ENCODE results near the gene TNS3.

TNS3 gene

DNA sequence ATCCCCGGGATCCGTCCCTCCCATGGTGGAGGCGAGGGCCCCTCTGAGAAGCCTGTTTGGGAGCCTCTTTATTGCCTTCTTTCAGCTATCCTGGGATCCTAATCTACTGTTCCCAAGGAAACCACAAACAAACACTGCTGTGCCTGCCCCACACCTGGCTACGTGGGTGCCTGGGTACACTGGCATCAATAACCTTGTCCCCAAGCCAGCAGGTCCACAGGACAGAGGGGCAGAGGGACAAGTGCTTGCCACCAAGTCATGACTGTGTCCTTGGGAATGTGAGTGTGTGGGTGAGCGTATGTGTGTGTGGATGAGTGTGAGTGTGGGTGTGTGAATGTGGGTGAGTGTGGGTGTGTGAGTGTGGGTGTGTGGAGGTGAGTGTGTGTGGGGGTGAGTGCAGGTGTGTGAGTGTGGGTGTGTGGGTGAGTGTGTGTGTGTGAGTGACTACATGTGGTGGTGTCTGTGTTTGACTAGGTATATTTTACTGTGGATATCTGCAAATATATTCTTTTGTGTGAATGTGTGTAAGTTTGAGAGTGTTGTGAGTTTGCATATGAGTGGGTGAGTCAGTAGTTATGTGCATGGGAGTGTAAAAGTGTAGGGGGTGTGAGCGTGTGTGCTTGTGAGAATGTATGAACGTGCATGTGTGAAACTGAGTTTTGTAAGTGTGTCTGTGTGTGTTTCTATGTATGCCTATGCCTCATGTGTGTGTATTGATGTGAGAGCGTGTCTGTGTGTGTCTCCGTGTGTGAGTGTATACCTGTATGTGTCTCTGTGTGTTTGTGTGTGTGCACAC, 96.1 kb downstream of the TNS3 start:
- DNase-seq (ENCODE audit: low read depth in 2 of 2), result no peak

DNA sequence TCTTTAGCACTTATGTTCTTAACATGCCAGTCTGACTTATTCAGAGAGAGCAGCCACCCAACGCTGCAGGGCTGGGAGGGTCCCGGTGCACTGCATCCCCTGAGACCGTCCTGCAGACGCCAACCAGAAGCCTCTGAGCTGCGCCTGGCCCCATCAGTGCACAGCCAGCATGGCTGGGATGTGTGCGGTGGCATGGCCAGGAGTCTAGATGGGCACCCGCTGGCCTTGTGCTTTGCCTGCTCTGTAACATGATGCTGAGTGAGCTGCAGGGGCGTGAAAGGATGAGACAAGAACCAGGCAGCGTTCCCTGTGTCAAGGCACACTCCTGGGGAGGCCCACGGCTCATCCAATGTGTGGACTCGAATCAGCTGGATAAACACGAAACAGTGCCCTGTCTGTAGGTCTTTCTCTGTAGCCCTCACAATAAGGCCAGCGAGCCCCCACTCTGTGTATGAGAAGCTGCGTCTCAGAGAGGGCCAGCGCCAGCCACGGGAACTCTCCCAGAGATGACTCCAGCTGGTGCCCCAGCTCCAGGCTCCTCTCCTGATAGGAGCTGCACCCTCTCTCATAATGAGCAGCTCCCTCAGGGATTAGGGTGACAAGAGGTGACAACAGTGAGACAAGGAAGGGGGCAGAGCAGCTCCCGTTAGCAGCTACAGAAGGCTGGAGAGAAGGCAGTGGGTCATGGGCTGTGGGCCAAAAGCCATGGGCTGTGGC, 96.8 kb downstream of the TNS3 start:
- DNase-seq (ENCODE audit: low read depth in 2 of 2), result no peak

- DNase-seq (ENCODE audit: low read depth in 2 of 2), result no peak
Observed at GRCh38 chr7:47484457-47484856, 97.5 kb downstream of the TNS3 start.

GRCh38 chr7:47483604-47484273, 98.2 kb downstream of the TNS3 start:
- no peak for DNase-seq (ENCODE audit: low read depth in 2 of 2)

GRCh38 chr7:47482013-47482875, 99.7 kb downstream of the TNS3 start:
- DNase-seq (ENCODE audit: low read depth in 2 of 2), result no peak

- no peak for DNase-seq (ENCODE audit: low read depth in 2 of 2)
Observed at GRCh38 chr7:47481541-47482012, 100.3 kb downstream of the TNS3 start.

- no peak for DNase-seq (ENCODE audit: low read depth in 2 of 2)
Observed at GRCh38 chr7:47480576-47481538, 101.1 kb downstream of the TNS3 start.

DNA sequence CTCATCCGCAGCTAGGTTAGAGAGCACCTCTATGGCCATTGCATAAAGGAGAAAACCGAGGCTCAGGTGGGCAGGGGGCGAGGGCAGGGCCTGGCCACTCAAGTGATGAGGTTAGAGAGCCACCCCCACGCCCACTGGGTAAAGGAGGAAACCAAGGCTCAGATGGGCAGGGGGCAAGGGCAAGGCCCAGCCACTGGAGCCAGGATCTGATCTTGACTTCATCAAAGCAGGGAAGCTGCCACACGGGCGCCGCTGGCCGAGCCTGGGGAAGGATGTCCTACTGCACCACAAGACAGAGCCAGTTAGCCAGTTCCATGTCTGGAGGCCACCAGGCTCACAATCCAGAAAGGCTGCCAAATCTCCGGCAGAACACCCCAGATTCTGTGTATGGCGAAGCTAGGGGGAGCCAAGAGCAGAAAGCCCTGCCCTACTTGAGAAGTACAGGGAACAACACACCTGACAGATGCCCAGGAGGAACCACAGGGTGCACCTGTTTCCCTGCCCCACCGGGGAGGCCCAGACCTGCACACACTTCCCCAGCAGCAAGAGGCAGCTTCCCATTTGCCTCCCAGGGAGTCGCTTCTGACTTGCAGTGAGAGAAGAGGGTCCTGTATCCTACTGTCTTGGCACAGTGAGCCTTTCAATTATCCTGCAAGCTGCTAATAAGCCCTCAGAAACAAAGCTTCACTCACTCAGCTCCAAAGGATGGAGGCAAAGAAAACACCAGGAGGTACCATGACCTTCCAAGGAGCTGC, 101.9 kb downstream of the TNS3 start:
- DNase-seq (ENCODE audit: low read depth in 2 of 2), result no peak

- no peak for DNase-seq (ENCODE audit: low read depth in 2 of 2)
Observed at GRCh38 chr7:47478926-47479711, 102.8 kb downstream of the TNS3 start.

DNA sequence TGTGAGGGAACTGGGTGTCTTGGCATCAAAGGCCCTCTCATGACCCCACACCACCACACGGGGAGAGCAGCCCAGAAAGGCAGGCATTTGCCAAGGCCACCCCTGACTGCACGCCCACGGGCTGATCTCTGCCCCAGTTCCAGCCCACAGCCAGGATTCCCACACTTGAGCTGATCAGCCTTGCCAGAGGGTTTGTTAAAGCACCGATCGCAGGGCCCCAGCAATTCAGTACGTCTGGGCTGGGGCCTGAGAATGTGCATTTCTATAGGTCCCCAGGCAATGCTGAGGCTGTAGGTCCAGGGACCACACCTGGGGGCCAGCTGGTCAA, 103.9 kb downstream of the TNS3 start:
- DNase-seq (ENCODE audit: low read depth in 2 of 2), result no peak

DNA sequence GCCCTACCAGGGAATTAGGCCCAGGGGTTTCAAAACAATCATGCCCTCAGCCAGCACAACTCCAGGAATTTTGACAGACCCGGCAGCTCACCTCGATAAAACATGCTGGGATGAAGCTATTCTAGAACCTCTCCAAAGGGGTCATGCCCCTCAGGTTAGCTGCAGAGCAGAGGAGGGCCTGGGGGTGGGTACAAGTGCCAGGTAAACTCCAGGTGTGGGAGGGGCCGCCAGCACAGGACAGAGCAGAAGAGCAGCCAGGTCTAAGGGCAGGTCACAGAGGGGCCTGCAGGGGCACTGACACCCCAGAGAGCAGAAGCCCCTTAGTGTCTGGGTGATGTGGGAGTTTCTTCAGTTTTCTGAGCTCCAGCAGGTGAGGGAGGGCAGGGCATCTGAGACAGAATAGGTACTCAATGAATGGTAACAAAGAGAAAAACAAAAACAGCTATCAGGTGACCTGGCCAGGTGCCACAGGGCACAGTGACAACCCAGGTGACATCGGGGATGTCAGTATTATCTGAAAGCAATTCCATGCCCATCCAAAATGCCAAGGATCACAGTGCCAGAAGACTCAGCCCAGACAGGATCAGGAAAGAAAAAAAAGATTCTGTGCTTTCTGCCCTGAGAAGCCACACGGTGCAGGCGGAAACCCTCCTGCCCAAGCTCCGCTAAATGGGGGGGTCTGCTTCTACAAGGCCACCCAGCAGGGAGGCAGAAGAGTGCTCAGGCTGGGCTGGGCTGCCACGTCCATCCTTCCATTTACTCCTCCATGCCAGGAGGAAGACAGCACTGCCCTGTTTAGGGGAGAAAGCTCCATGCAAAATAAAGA, 104.5 kb downstream of the TNS3 start:
- no peak for DNase-seq (ENCODE audit: low read depth in 2 of 2)

GRCh38 chr7:47475880-47476227, 106.1 kb downstream of the TNS3 start:
- no peak for DNase-seq (ENCODE audit: low read depth in 2 of 2)

GRCh38 chr7:47474937-47475879, 106.7 kb downstream of the TNS3 start:
- no peak for DNase-seq (ENCODE audit: low read depth in 2 of 2)

GRCh38 chr7:47474211-47474936, 107.5 kb downstream of the TNS3 start:
- no peak for DNase-seq (ENCODE audit: low read depth in 2 of 2)

- DNase-seq (ENCODE audit: low read depth in 2 of 2), result no peak
Observed at GRCh38 chr7:47473499-47474210, 108.3 kb downstream of the TNS3 start.

All from stimulated activated CD4-positive, alpha-beta T cell treated with anti-CD3 and anti-CD28 coated beads, Interleukin-1b, Interleukin-23, amount 100 ng/mL, for 4 hours (primary cell).